Right lobe of liver (tissue), 4 donors: ENCODE data around the gene ADISSP.

Experiments used
- CTCF ChIP-seq, 4 donors: fragments of 200-600 bp in 3 of 4; fragments of 450-650 bp in 1 of 4; IDR thresholded peaks; one replicate each; pipeline versions ENCODE4 v1.5.1 to v1.8.0; 2016 to 2022; ENCODE audit warnings: antibody characterized with exemption in 4 of 4, mild to moderate bottlenecking in 2 of 4
- POLR2A ChIP-seq: fragments of 450-650 bp; IDR thresholded peaks from one replicate; pipeline ENCODE4 v1.6.1; 2017; ENCODE audit warnings: antibody characterized with exemption, mild to moderate bottlenecking
- donor health status: DM: no; HTN: no; CAD: no.
- donor health status: DM: no; HTN: no; CAD: no.
- donor health status: DM: no; HTN: yes; CAD: no.

DNA sequence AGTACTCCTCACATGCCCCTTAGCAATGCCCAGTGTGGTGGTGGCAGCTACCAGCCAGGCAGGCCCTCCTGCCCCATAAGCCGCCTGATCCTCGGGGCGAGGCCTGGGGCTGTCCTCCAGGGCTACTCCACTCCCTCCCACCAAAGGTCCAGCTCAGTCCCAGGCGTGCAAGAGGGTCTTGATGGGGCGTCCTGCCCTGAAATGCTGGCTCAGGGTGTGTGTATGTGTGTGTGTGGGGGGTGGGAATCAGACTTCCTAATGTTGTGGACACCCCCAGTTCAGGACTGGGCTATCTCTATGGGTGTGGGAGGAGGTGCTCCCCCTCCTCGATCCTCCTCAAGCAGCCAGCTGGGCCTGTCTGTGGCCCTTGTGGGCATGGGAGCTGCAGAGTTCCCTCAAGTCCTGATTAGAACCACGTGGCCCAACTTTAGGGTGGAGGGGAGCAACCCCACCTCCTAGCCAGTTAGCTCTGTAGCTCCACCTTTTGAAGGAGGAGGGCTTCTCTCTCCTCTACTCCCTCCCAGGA, 27.6 kb downstream of the ADISSP start:
- no peak for TF ChIP-seq POLR2A
- TF ChIP-seq CTCF (IDR thresholded peaks at IDR 0.05) = no peak
